GM21786 (cell line): ENCODE data around the gene CACNA1E.
A peak's percentile ranks its signal among the peaks of the same experiment; 100 is the strongest.

Source experiments
- ATAC-seq: cut with Tn5 transposase; IDR thresholded peaks from one replicate; pipeline ENCODE4 v1.9.1; 2021; ENCODE audit not compliant: unreplicated experiment

The CACNA1E gene

DNA sequence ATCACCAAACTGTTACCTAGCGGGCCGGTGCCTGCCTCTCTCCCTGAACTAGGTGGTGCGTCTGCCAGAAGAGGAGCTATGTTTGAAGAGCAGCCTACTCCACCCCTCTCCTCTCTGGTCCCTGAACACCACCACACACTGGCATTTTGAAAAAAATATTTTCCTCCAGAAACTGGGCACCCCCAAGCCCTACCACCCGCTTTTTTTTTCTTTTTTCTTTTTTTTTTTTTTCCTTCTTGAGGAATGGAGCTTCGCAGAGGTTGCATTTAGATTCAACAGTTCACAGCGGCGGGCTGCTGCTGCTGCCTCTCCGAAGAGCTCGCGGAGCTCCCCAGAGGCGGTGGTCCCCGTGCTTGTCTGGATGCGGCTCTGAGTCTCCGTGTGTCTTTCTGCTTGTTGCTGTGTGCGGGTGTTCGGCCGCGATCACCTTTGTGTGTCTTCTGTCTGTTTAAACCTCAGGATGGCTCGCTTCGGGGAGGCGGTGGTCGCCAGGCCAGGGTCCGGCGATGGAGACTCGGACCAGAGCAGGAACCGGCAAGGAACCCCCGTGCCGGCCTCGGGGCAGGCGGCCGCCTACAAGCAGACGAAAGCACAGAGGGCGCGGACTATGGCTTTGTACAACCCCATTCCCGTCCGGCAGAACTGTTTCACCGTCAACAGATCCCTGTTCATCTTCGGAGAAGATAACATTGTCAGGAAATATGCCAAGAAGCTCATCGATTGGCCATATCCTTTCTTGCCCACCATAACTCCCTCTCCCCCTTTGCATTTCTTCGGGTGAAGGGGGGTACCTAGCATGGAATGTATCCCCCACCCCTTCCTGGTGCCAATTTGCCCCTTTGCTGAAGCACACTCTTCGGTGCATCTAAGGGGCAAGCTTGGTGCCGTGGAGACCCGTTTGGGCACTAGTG lies at the start of gene CACNA1E:
Gene CACNA1E, plus strand, starts transcription at position 233 of the 911 bp plus-strand sequence. Its CDS starts 228 bp downstream, at position 461.
- ATAC-seq, result no peak

DNA sequence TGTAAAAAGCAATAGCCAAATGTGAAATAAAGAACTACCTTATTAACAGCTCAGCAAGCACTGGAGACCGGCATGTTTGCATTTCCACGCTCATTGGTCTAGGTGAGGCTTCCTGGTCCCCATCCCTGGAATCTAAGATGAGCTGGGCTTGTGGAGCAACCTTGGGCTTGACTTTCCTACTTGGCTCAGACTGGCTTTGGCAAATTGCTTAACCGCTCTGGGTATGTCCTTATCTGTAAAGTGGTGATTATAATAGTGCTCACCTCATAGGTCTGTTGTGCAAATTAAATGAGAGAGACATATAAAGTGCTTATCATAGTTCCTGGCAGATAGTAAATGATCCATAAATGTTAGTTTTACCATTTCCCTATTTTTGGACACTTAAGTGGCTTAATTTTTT lies 49.4 kb upstream of the CACNA1E start:
- no peak for ATAC-seq

DNA sequence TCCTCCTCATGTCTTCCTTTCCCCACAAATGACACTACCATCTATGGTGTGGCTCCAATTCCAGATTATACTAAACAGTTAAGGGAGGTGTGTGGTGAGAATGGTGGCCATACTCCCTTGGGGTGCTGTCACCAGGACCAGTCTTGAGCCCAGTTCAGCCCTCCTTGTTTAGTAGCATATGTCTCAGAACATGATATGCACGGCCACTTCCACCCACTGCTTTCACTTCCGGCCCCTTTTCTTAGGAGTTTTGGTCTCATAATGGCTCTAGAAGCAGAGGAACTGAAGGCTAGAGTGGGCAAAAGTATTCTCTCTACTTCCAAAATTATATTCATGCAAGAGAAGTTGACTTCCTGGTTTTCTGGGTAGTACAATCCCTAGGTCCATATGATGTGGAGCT lies 45.3 kb upstream of the CACNA1E start:
- peak; percentile 80 for ATAC-seq

DNA sequence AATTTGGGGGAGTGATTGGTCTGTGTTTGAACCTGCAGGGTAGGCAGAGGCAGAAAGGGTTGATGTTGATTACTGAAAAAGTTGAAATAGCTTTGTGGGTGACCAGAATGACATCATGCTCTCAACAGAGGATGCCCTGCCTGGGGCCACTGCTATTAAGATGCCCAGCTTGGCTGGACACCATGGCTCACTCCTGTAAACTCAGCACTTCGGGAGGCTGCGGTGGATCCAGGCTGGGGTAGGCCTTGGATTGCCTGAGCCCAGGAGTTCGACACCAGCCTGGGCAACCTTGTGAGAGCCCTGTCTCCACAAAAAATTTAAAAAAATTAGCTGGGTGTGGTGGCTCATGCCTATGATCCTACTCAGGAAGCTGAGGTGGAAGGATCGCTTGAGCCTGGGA lies 42.8 kb upstream of the CACNA1E start:
- ATAC-seq, result no peak

DNA sequence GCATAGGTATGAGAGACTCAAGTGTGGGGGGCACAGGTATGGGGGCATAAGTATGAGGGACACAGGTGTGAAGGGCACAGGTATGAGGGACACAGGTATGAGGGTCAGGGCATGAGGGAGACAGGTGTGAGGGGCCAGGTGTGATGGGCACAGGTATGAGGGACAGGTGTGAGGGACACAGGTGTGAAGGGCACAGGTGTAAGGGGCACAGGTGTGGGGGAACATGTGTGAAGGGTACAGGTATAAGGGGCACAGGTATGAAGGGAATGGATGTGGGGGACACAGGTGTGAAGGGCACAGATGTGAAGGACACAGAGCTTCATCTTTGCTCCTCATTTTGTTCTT lies 41.2 kb upstream of the CACNA1E start:
- ATAC-seq, result no peak

DNA sequence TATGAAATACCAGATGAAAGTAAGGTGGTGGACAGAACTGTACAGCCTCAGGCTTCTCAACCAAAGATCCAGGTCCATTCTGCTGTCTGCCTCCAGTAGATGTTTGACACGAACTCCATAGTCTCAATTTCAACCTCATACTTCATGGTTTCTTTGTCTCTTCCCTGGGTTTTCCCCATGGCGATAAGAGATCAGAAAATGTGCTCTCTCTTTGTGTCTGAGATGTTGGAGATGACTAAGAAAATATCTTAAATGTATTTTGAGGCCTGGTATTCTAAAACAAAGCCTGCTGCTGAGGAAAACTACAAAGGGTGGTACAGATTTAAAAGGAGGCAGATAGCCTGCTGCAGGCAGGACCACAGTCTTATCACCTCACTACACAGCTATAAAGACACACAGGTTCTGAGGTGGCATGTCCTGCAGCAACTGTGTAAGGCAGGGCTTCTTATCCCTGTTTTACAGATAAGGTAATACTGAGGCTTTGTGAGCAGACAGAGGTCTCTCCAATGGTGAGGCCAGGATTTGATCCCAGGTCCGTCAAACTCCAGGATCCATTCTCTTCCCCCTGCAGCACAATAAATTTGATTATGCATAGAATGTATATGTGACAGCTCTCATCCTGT lies 40.0 kb upstream of the CACNA1E start:
- ATAC-seq, result no peak

DNA sequence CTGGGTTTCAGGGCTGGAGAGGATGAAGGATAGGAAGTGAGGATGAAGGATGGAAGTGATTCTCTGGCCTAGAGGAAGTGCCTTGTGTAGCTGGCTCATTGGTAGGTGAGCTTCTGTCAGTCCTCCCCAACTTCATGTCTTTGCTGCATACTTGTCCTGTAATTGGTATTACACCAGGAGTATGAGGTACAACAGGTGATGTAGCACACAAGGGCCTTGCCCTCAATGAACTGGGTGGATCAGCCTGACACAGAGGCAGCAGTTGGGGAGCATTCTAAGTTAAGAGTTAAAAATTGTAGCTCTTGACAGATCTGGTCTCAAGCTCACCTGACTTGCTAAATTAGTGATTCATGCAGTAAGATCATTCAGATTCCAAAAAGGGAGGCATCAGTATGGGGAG lies 37.9 kb upstream of the CACNA1E start:
- ATAC-seq, result no peak

DNA sequence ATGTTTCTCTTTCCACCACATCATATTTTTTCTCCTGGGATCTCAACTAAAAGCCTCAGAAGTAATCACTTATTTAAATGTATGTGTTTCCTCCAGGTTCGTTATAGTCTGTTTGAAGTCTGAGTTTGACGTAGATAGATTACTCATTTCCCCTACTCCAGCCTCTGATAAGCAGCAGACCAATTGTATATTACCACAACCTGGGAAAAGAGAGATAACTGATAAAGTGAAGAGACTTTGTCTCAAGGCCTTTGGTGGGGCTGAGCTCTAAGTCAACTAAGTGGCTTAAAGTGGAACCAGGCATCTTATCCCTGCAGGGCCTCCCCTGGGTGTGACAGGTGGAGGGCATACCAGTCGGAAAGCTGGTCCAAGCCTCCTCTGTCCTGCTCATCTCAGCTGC lies 34.9 kb upstream of the CACNA1E start:
- no peak for ATAC-seq

DNA sequence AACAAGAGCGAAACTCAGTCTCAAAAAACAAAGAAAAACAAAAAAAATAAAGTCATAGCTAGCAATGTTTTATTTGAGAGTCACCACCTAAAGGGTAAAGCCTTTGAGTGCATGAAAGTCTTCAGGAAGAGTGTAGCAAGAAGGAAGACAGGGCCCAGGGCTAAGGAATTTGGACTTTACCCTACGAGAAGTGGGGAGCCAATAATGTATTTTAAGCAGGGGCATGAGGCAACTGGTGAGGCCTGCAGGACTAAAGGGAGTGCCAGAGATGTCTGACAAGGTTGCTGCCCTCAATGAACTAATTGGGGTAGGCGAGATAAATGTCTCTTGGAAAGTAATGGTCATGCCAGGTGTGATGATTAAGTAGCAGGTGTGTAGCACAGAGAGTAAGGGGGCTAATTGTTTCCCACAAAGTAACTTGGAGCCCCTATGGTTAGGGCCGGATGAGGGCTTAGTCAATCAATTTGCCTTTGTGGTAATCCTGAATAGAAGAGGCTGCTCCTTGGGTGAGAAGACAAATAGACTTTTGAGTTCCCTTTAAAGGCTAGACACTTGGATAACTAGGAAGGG lies 31.6 kb upstream of the CACNA1E start:
- no peak for ATAC-seq

DNA sequence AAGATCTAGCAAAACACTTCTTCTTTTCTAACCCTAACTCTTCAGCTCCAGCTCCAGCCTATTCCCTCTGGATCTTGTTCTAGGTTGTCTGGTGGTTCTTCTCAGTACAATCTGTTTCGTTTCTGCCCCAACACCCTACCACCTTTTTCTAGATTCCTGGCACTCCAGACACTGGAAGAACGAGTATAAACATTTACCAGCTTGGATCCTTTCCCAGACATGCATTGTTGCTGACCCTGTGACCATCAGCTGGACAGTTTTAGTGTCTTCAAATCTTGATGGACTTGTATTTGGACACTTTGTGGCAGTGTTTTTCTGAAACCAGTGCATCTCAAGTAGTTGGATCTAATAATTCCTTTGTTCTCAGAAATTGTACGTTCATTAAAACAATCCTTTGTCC lies 30.6 kb upstream of the CACNA1E start:
- no peak for ATAC-seq

DNA sequence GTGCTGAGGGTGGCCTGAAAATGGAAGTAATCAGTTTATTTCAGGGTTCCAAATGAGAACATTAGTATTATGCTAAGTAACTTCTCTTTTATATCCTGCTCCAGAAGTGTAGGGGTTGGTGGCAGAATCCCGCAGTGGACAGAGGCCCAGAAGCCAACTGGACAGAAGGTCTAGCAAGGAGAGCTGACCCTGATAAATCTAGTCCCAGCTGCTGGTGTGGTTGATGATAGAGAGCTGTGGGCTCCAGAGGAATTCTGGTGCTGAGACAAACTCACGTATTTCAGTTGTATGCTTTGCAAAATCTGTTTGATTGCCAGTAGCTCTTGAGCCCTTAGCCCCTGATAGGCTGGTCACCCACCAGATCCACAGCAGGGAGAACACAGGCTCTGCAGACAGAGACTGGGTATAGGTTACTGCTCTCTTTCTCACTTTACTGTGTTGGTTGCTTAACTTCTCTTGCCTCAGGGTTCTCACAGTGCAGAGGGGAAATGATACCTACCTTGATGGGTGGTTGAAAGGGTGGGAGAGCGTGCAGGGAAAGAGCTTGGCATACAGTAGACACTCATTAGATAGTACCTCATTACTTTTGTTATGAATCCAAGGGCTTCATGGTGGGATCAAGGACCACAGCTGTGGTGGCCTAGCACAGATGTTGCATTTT lies 29.6 kb upstream of the CACNA1E start:
- ATAC-seq, result no peak

DNA sequence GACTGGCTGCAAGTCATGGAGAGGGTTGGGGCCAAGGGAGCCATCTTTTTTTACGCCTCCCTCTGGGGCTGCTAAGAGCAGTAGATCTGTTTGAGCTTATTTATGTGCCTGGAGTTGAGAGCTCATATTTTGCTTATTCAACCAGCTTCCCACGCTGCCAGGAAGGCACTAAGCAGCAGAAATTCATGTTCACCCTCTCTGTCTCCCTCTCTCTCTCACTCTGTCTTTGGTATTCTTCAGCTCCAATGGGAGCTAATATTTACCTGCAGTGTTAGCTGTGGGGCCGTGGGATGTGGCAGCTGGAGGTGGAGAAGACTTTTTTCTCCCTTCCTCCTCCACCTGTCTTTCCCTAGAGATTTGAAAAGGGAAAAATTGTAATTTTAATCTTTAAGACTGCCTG lies 26.8 kb upstream of the CACNA1E start:
- ATAC-seq, result no peak

DNA sequence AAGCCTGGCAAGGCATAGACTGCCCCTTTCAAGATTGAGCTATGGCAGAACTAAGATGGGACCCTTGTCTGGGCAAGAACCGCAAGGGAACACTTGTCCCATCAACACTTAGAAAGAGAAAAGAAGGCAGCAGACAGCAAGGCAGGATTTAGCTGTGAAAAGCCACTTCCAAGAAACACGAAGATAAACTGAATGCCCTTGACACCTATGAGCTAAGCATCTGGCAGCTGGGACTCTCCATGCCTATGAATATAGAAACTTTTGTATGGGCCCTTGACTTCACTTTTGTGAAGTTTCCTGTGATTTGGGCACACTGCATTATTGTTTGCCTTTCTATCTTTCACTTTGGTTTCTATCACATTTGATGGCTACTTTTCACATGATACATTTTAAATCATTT lies 24.9 kb upstream of the CACNA1E start:
- no peak for ATAC-seq

DNA sequence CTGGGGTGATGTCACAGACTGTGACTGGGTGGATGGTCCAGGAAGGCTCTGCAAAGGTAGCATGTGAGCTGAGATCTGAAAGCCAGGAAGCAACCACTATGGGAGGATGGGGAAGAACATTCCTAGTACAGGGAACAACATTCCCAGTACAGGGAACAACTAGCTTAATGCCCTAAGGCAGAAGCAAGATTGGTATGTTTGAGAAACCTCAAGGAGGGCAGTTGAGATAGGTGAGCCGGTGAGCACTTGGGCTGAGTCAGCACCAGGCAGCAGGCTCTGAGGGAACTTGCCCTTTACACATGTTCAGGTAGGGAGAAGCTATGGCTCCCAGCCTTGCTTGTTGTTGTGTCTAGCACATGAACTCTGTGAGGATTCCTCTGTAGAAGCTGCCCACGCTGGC lies 24.2 kb upstream of the CACNA1E start:
- ATAC-seq, result no peak

DNA sequence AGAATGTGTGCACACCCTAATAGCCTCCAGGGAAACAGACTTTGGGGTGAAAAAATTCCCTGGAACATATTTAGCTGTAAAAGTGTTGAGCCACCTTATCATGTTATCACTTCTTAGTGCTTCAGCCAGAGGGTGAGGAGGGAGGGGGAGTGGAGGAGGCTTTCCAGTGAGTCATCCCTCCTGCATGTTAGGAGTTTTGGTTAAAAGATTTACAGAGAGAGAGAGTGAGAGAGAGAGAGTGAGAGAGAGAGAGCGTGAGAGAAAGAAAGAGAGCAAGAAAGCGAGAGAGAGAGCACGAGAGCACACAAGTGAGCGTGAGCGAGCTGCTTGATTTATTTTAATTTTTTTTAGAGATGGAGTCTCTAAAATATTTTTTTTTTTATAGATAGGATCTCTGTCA lies 13.5 kb upstream of the CACNA1E start:
- ATAC-seq, result no peak

DNA sequence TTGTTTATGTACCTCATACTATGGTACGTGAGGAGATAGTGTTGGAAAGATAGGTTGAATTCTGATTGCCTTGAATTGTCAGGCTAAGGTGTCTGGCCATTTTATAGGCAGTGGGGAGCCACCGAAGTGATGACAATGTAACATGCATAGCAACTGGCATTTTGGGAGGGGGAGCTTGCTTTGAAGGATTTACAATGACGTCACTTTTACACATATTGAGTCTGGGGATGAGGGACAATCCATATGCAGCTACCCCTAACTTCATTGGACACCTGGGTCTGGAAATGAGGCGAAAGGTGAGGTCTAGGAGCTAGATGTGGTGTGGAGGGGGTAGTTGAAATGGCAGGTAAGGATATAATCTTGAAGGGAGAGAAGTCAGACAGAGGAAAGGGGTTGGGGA lies 7.7 kb upstream of the CACNA1E start:
- ATAC-seq, result no peak

DNA sequence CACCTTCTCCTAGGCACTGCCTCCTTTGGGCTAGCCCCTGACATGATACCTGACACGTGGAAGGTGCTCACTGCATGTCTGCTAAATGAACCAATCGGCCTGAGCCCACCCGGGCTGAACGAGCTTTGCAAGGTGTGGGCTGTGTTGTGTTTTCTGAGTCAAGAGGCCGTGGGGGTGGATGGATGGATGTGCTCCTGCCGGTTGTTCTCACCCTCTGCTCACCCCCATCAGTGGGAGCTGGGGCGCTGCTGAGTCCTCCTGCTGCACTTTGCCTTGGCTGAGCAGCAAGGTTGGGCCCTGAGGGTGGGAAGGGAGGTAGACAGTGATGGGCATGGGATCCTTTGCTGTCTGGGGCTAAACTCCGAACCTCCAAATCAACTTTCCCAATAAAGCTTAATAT lies 6.7 kb upstream of the CACNA1E start:
- ATAC-seq, result no peak

DNA sequence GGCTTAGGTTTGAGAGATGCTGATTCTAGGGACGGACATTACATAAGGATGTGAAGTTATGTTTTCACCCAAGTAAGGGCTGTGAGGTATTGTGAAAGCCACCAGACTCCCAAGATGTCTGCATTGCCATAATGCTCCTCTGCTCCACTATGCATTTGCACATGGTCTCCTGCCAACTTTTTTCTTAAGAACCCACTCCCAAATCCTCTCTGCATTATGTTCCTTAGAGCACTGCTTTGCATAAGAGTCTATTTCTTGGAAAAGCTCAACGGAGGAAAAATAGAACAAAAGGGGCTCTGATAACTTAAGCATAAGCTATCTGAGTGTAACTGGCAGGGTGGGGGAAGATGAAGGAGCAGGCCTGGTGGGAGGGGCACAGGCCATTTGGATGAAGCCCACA lies 5.0 kb upstream of the CACNA1E start:
- ATAC-seq, result no peak

DNA sequence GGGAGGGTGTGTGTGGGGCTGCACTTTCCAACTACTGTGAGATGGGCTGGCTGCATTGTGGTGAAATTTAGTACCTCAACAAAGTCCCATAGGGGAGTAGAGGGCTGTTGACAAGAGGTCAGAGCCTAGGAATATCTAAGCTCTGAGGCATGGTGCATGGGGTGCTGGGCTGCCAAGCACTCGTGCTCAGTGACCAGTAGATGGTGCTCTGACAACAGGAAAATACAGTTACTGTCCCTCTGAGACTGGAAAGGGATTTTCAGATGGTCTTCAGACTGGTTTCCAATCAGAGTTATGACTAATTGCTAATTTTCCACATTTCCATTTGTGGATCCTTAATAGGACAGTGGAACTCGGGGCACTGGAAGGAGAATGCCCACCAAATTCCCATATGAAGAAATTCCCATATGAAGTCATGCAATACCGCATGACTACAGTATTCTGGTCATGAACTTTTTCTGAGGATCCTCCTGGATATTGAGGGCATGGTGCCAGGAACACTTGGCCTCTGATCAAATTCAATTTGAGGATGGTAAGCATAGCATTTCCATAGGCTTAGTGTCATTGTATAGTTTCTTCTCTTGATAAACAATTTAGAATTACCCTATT lies 4.1 kb upstream of the CACNA1E start:
- peak; percentile 42 for ATAC-seq

DNA sequence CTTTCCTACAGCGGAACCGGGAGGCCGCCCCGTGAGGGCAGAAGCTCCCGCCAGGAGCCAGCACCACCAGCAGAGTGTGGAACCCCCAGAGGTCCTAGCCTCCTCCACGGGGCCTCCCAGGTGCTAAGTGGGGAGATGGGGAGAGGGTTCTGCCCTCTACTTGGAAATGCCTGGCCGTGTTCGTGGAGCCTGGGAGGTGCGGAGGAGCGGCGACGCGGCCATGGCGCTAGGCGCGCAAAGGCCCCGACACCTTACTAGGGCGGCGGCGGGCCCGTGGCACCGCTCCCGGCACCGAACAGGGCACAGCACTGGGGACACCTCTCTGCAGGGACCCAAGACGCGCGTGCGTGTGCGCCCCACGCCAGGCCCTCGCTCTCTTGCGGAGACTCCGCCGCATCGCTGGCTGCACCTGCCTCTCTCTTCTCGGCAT lies 1.3 kb upstream of the CACNA1E start:
- ATAC-seq, result no peak

DNA sequence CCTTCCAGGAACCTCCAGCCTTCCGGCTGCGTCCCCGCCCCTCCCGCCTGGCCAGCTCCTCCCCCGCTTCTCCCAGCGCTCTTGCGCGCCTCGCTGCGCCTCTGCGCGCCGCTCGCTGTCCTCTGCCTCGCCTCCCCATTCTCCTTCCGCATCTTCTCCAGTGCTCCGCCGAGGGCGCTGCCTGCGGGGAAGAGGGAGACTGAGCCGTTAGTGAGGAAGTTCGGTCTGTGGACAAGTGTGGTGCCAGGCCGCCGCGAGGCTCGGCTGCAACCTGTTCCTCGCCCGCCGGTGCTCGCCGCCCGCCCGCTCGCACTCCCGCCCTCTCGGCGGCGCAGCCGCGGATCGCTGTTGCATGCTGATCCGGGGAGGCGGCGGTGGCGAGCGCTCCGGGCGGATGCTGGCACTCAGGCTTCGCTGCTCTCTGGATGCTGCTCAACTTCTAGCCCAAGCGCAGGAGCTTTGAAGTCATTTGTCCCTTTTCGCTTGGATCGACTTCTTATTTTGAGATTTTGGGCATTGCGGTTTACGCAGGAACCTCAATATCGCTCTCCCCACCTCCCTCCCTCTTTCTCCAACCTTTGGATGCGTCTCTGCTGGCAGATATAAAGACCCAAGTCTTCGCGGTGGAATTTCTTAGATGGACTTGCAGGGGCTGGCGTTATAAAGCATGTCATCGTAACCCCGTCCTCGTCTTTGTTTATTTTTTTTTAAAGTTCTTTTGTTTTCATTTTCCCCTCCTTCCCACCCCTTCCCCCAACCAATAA lies 614 bp upstream of the CACNA1E start:
- peak; percentile 37 for ATAC-seq
